T47D (cell line): Measurements from ENCODE around the gene DAAM1.

Experiments
- DNase-seq, 2 experiments: peaks; one replicate each; pipeline versions ENCODE4 v3.0.0 to v3.0.0-alpha.2; 2011 to 2012; ENCODE audit warnings: low read depth in 1 of 2, low spot score in 1 of 2
- JUND ChIP-seq: IDR thresholded peaks from 2 replicates; pipeline ENCODE4 v1.6.1; 2012; ENCODE audit warnings: low read depth
- in situ Hi-C: cut with HindIII; loops from 2 replicates; pipeline ENCODE4 v1.10.0; 2016; ENCODE audit warnings: low sequenced_read_pairs, low pct_unique_long_range_greater_than_20kb

DAAM1 gene

GRCh38 chr14:59407246-59408010, 219.0 kb downstream of the DAAM1 start:
- no peak for TF ChIP-seq JUND
- no peak for DNase-seq
- in situ Hi-C loops: no loop called here

- no peak for DNase-seq
- TF ChIP-seq JUND: no peak
- in situ Hi-C loops: no loop called here
Observed at GRCh38 chr14:59415836-59416602, 227.6 kb downstream of the DAAM1 start.

- in situ Hi-C loops: no loop called here
- DNase-seq: no peak
Observed at GRCh38 chr14:59417311-59417710, 228.8 kb downstream of the DAAM1 start.

DNA sequence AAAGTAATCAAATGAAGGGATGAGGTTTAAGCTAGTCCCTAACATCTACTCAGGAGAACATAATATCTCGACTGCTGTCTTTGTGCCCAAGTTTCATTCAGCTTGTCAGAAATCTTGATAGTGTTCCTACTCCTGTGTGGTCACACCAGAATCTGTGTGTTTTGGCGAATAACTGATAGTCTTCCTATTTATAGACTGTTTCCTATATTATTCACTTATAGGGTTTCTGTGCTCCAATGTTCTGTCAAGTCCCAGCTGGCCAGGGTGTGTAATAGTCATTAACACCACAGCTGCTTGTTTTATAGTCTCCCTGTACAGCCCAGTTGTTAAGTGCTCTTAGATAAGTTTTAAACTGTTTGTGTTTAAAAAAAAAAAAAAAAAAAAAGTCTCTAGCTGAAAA, 230.8 kb downstream of the DAAM1 start:
- no peak for TF ChIP-seq JUND
- in situ Hi-C loops: no loop called here
- DNase-seq: no peak

More at GRCh38 chr14:59417311-59417710, 228.8 kb downstream of the DAAM1 start:
- TF ChIP-seq JUND: no peak
